A673 (cell line): ENCODE results near the gene ZNF646.

Source experiments
- EZH2 ChIP-seq: fragments of 200-600 bp; sonication (generic); IDR thresholded peaks from 2 replicates; pipeline ENCODE4 v1.6.1; 2017; ENCODE audit warnings: borderline replicate concordance, low read depth, mild to moderate bottlenecking, mixed read lengths, antibody characterized with exemption, low read length; ENCODE audit not compliant: poor library complexity, severe bottlenecking
- TF ChIP-seq, protein P1 (sequence below): fragments of 300-800, 200-600 bp; sonication (generic); conservative IDR thresholded peaks from 2 replicates; pipeline ENCODE4 v1.5.1; 2017; ENCODE audit warnings: low read depth, mild to moderate bottlenecking, antibody characterized with exemption, low read length, moderate library complexity, mixed read lengths

GRCh38 chr16:31093132-31093703 is 19.0 kb downstream of the ZNF646 start:
- TF ChIP-seq, protein P1, sequence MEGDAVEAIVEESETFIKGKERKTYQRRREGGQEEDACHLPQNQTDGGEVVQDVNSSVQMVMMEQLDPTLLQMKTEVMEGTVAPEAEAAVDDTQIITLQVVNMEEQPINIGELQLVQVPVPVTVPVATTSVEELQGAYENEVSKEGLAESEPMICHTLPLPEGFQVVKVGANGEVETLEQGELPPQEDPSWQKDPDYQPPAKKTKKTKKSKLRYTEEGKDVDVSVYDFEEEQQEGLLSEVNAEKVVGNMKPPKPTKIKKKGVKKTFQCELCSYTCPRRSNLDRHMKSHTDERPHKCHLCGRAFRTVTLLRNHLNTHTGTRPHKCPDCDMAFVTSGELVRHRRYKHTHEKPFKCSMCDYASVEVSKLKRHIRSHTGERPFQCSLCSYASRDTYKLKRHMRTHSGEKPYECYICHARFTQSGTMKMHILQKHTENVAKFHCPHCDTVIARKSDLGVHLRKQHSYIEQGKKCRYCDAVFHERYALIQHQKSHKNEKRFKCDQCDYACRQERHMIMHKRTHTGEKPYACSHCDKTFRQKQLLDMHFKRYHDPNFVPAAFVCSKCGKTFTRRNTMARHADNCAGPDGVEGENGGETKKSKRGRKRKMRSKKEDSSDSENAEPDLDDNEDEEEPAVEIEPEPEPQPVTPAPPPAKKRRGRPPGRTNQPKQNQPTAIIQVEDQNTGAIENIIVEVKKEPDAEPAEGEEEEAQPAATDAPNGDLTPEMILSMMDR, result no peak
- TF ChIP-seq EZH2, result no peak
